A673 (cell line): ENCODE measurements around the gene NRM.

Experiments used
- CTCF ChIP-seq: fragments of 300-800, 200-600 bp; sonication (generic); conservative IDR thresholded peaks from 2 replicates; pipeline ENCODE4 v1.5.1; 2017; ENCODE audit warnings: low read depth, mild to moderate bottlenecking, antibody characterized with exemption, low read length, moderate library complexity, mixed read lengths
- EZH2 ChIP-seq: fragments of 200-600 bp; sonication (generic); IDR thresholded peaks from 2 replicates; pipeline ENCODE4 v1.6.1; 2017; ENCODE audit warnings: borderline replicate concordance, low read depth, mild to moderate bottlenecking, mixed read lengths, antibody characterized with exemption, low read length; ENCODE audit not compliant: poor library complexity, severe bottlenecking

- TF ChIP-seq CTCF (no peak), EZH2 (no peak)
These were observed 34.3 kb downstream of the NRM start for GRCh38 chr6:30656513-30656912.
